ENCODE results near the gene NTSR2.

DNA sequence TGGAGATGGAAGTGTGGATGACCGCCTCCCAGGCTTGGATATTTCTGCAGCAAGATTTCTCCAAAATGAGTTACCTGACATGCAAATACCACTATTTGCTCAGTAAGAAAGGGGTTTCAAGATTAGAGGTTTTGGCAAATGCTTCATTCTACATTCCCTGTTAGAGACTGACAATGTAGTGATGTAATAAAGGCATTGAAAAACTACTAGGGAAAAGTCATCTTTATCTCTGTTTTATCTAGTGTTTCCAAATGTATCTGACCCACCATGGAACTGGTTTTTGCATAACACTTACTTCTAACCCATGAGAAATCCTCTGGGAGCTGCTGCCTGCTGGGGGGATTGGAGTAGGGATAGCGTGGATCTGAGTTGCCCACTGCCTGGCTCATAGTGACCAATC lies 33.0 kb upstream of the NTSR2 start:
- TF ChIP-seq, protein P1, sequence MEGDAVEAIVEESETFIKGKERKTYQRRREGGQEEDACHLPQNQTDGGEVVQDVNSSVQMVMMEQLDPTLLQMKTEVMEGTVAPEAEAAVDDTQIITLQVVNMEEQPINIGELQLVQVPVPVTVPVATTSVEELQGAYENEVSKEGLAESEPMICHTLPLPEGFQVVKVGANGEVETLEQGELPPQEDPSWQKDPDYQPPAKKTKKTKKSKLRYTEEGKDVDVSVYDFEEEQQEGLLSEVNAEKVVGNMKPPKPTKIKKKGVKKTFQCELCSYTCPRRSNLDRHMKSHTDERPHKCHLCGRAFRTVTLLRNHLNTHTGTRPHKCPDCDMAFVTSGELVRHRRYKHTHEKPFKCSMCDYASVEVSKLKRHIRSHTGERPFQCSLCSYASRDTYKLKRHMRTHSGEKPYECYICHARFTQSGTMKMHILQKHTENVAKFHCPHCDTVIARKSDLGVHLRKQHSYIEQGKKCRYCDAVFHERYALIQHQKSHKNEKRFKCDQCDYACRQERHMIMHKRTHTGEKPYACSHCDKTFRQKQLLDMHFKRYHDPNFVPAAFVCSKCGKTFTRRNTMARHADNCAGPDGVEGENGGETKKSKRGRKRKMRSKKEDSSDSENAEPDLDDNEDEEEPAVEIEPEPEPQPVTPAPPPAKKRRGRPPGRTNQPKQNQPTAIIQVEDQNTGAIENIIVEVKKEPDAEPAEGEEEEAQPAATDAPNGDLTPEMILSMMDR (IDR thresholded peaks at IDR 0.05): no peak
- no peak for TF ChIP-seq POLR2A (IDR thresholded peaks at IDR 0.05)
- TF ChIP-seq POLR2AphosphoS5 (IDR thresholded peaks at IDR 0.05): no peak
- no peak for TF ChIP-seq EP300 (IDR thresholded peaks at IDR 0.05)
